Neuronal stem cell (in vitro differentiated cells): ENCODE results near the gene IL6ST.
"Not testable (repeated sequence)": the region's sequence is repeated elsewhere in the genome, so short reads cannot be mapped to it uniquely, and the experiment has no call there.

Experiments used
- DNase-seq: peaks from one replicate; pipeline ENCODE4 v3.0.0-alpha.2; 2013; ENCODE audit warnings: low spot score
- H2AFZ ChIP-seq: one replicate; pipeline ENCODE4 v1.6.1; 2013; ENCODE audit warnings: mild to moderate bottlenecking, low read length, inconsistent platforms
- H2AK5ac ChIP-seq: 2 replicates; pipeline ENCODE4 v1.6.1; 2013; ENCODE audit warnings: low read depth, mild to moderate bottlenecking, inconsistent platforms, low read length, moderate library complexity, mixed read lengths
- H2BK120ac ChIP-seq: 2 replicates; pipeline ENCODE4 v1.6.1; 2013; ENCODE audit warnings: low read depth, mild to moderate bottlenecking, inconsistent platforms, low read length, moderate library complexity, mixed read lengths
- H2BK12ac ChIP-seq: one replicate; pipeline ENCODE4 v1.6.1; 2013; ENCODE audit warnings: low read length, inconsistent platforms
- H2BK15ac ChIP-seq: 2 replicates; pipeline ENCODE4 v1.6.1; 2013; ENCODE audit warnings: mild to moderate bottlenecking, low read length, inconsistent platforms, mixed read lengths
- H2BK5ac ChIP-seq: one replicate; pipeline ENCODE4 v1.6.1; 2013; ENCODE audit warnings: inconsistent platforms, mild to moderate bottlenecking, low read length, moderate library complexity
- H3K14ac ChIP-seq: one replicate; pipeline ENCODE4 v1.6.1; 2013; ENCODE audit warnings: low read length, inconsistent platforms
- H3K18ac ChIP-seq: 2 replicates; pipeline ENCODE4 v1.6.1; 2013; ENCODE audit warnings: low read length, inconsistent platforms
- H3K23ac ChIP-seq: 2 replicates; pipeline ENCODE4 v1.6.1; 2013; ENCODE audit warnings: low read depth, mild to moderate bottlenecking, mixed read lengths, low read length, inconsistent platforms; ENCODE audit not compliant: poor library complexity
- H3K27ac ChIP-seq: replicated peaks from 3 replicates; pipeline ENCODE4 v1.5.1; 2013; ENCODE audit warnings: low read length, inconsistent platforms
- H3K27me3 ChIP-seq, 3 experiments: 2 replicates each; pipeline ENCODE4 v1.6.1; 2013; ENCODE audit warnings: low read length in 3 of 3, mild to moderate bottlenecking in 2 of 3, inconsistent platforms in 1 of 3, low read depth in 1 of 3, mixed read lengths in 1 of 3, moderate library complexity in 1 of 3; ENCODE audit not compliant: control insufficient read depth in 3 of 3, insufficient read depth in 3 of 3
- H3K36me3 ChIP-seq, 2 donors: replicated peaks in 1 of 2; 2 replicates each; pipeline ENCODE4 v1.6.1; 2013; ENCODE audit warnings: low read length in 2 of 2; ENCODE audit not compliant: control insufficient read depth in 2 of 2, insufficient read depth in 2 of 2
- H3K4ac ChIP-seq: 2 replicates; pipeline ENCODE4 v1.6.1; 2013; ENCODE audit warnings: inconsistent platforms, mild to moderate bottlenecking, low read length, moderate library complexity
- H3K4me1 ChIP-seq, 2 donors: 1 replicate in 1 of 2; 2 replicates in 1 of 2; pipeline ENCODE4 v1.6.1; 2013; ENCODE audit warnings: low read length in 2 of 2, low read depth in 1 of 2; ENCODE audit not compliant: control insufficient read depth in 2 of 2, insufficient read depth in 1 of 2
- H3K4me2 ChIP-seq: one replicate; pipeline ENCODE4 v1.6.1; 2013; ENCODE audit warnings: mild to moderate bottlenecking, low read length, inconsistent platforms; ENCODE audit not compliant: insufficient read depth, poor library complexity, severe bottlenecking
- H3K4me3 ChIP-seq, 2 donors: 2 replicates each; pipeline ENCODE4 v1.5.1; 2013; ENCODE audit warnings: low read length in 2 of 2, mild to moderate bottlenecking in 2 of 2, inconsistent platforms in 1 of 2, moderate library complexity in 1 of 2
- H3K79me1 ChIP-seq: one replicate; pipeline ENCODE4 v1.6.1; 2013; ENCODE audit warnings: low read depth, mild to moderate bottlenecking, inconsistent platforms, low read length, moderate library complexity
- H3K9ac ChIP-seq: one replicate; pipeline ENCODE4 v1.6.1; 2013; ENCODE audit warnings: mild to moderate bottlenecking, low read depth, low read length, inconsistent platforms; ENCODE audit not compliant: poor library complexity
- H3K9me3 ChIP-seq, 2 donors: replicated peaks in 1 of 2; 2 replicates each; pipeline versions ENCODE3 to v1.6.1; 2013; ENCODE audit warnings: low read length in 2 of 2, mild to moderate bottlenecking in 2 of 2, inconsistent platforms in 1 of 2, low read depth in 1 of 2, mixed read lengths in 1 of 2, moderate library complexity in 1 of 2; ENCODE audit not compliant: control insufficient read depth in 2 of 2, insufficient read depth in 1 of 2
- H4K8ac ChIP-seq: one replicate; pipeline ENCODE4 v1.6.1; 2013; ENCODE audit warnings: low read depth, mild to moderate bottlenecking, inconsistent platforms, low read length, moderate library complexity
- H4K91ac ChIP-seq: one replicate; pipeline ENCODE4 v1.6.1; 2013; ENCODE audit warnings: low read length, low read depth, mild to moderate bottlenecking, inconsistent platforms; ENCODE audit not compliant: poor library complexity
- WGBS, 2 donors: extraction: QIAGEN DNeasy Blood & Tissue Kit; methylation state at CpG; one replicate each; pipeline ENCODE4 v1.1.7; 2013; ENCODE audit warnings: missing lambda C conversion rate in 2 of 2, mixed read lengths in 1 of 2; ENCODE audit not compliant: insufficient read length in 2 of 2, insufficient replicate concordance in 1 of 2; ENCODE audit errors: extremely low coverage in 2 of 2; 5-methylcytosine and 5-hydroxymethylcytosine counted together

IL6ST gene

GRCh38 chr5:56035394-56035793, 40.6 kb upstream of the IL6ST start:
- not testable (repeated sequence) for H3K23ac ChIP-seq, H3K4me3 ChIP-seq, H3K79me1 ChIP-seq, H3K27ac ChIP-seq, H4K8ac ChIP-seq, H3K36me3 ChIP-seq, H3K27me3 ChIP-seq, H2BK5ac ChIP-seq, H3K18ac ChIP-seq, H3K4ac ChIP-seq, H3K4me1 ChIP-seq, H3K9me3 ChIP-seq, H3K14ac ChIP-seq, H2BK120ac ChIP-seq, H2AK5ac ChIP-seq, DNase-seq, H2BK15ac ChIP-seq, H4K91ac ChIP-seq, H2BK12ac ChIP-seq, H3K4me2 ChIP-seq, H3K9ac ChIP-seq, H2AFZ ChIP-seq
- WGBS, 2 donors, result no CpG with 5 or more reads among the region's 21 CpGs

GRCh38 chr5:56029871-56030630, 35.3 kb upstream of the IL6ST start:
- not testable (repeated sequence) for H4K91ac ChIP-seq, H3K27ac ChIP-seq, H2BK120ac ChIP-seq, H3K9ac ChIP-seq, H3K4me2 ChIP-seq, DNase-seq, H3K9me3 ChIP-seq, H2AFZ ChIP-seq, H3K27me3 ChIP-seq, H3K4ac ChIP-seq, H4K8ac ChIP-seq, H3K23ac ChIP-seq, H3K14ac ChIP-seq, H3K18ac ChIP-seq, H2AK5ac ChIP-seq, H3K79me1 ChIP-seq, H3K4me1 ChIP-seq, H2BK12ac ChIP-seq, H2BK15ac ChIP-seq, H2BK5ac ChIP-seq, H3K36me3 ChIP-seq, H3K4me3 ChIP-seq
- WGBS, 2 donors, result no CpG with 5 or more reads among the region's 7 CpGs

GRCh38 chr5:56029457-56029856, 34.7 kb upstream of the IL6ST start:
- Histone ChIP-seq H3K36me3 (no peaks in the 10 kb centered on the region), H2BK12ac (no peak overlapping the region), H3K27ac (no peak overlapping the region), H3K79me1 (no peaks in the 10 kb centered on the region), H3K23ac (no peak overlapping the region), H2BK15ac (no peak overlapping the region), H2BK120ac (no peak overlapping the region), H4K91ac (no peak overlapping the region), H3K4me2 (no peak overlapping the region), H4K8ac (no peak overlapping the region), H2BK5ac (no peak overlapping the region), H3K4ac (no peak overlapping the region), H3K4me3 (no peak overlapping the region), H3K27me3 (no peaks in the 10 kb centered on the region), H3K14ac (no peak overlapping the region), H3K9ac (no peak overlapping the region), H3K9me3 (peaks cover 0 to 1% of the 10 kb centered on the region in 2 donors), H2AK5ac (no peak overlapping the region), H3K18ac (no peak overlapping the region), H3K4me1 (no peaks in the 10 kb centered on the region), H2AFZ (no peak overlapping the region)
- no peak for DNase-seq

- Histone ChIP-seq H2AFZ (no peak overlapping the region), H3K23ac (no peak overlapping the region), H3K4ac (no peak overlapping the region), H3K27ac (no peak overlapping the region), H2BK5ac (no peak overlapping the region), H2BK120ac (no peak overlapping the region), H3K9ac (no peak overlapping the region), H3K79me1 (no peaks in the 10 kb centered on the region), H3K14ac (peak overlapping the region; percentile 38), H4K8ac (no peak overlapping the region), H3K4me2 (no peak overlapping the region), H2BK12ac (no peak overlapping the region), H3K4me3 (no peak overlapping the region), H4K91ac (no peak overlapping the region), H2BK15ac (no peak overlapping the region), H3K36me3 (no peaks in the 10 kb centered on the region), H2AK5ac (no peak overlapping the region), H3K4me1 (no peaks in the 10 kb centered on the region), H3K9me3 (peaks cover 0 to 1% of the 10 kb centered on the region in 2 donors), H3K18ac (no peak overlapping the region), H3K27me3 (no peaks in the 10 kb centered on the region)
- no CpG with 5 or more reads among the region's 6 CpGs for WGBS, 2 donors
- DNase-seq, result no peak
These were observed 33.9 kb upstream of the IL6ST start for GRCh38 chr5:56028708-56029107.
